GM12892 (cell line): ENCODE data around the gene LTB4R2.

Experiments
- POLR2A ChIP-seq: IDR thresholded peaks from 2 replicates; pipeline ENCODE4 v1.6.1; 2011; ENCODE audit warnings: low read depth, low read length, control low read depth
- POLR2AphosphoS5 ChIP-seq: IDR thresholded peaks from 2 replicates; pipeline ENCODE4 v1.6.1; 2011; ENCODE audit warnings: low read depth, low read length, control low read depth
- TAF1 ChIP-seq: IDR thresholded peaks from 2 replicates; pipeline ENCODE4 v1.6.1; 2011; ENCODE audit warnings: low read depth, mild to moderate bottlenecking, control low read depth, low read length, borderline replicate concordance

- no peak for TF ChIP-seq POLR2AphosphoS5
- no peak for TF ChIP-seq POLR2A
- TF ChIP-seq TAF1, result no peak
These were observed 4.6 kb downstream of the LTB4R2 start for GRCh38 chr14:24314377-24315193.
